HT-29 (cell line): ENCODE results near the gene DCST1. TPM values are rescaled to one million over a fixed set of nuclear protein-coding genes. Genes with fewer than 3 reads are reported as not detected.

ENCODE experiments used
- DNase-seq: peaks from one replicate; pipeline ENCODE4 v3.0.0-alpha.2; 2015; ENCODE audit warnings: low spot score
- total RNA-seq: library from RNA; depleted of rRNA; stranded (reverse); fragments of >200 nt; shearing (Covaris generic); gene quantifications from 2 replicates; pipeline ENCODE4 v1.2.3, GENCODE V29; 2014

DCST1 gene
- total RNA-seq, 1 experiment from 2014 or later = 0.05 TPM

GRCh38 chr1:155032886-155033285, 738 bp upstream of the DCST1 start:
- DNase-seq = no peak

- no peak for DNase-seq
Observed at GRCh38 chr1:155034318-155035208, 939 bp downstream of the DCST1 start.

- DNase-seq = no peak
Observed at GRCh38 chr1:155035936-155036335, 2.3 kb downstream of the DCST1 start.

GRCh38 chr1:155037043-155037442, 3.4 kb downstream of the DCST1 start:
- DNase-seq = no peak

- DNase-seq = no peak
Observed at GRCh38 chr1:155037851-155038441, 4.3 kb downstream of the DCST1 start.

GRCh38 chr1:155038602-155039307, 5.1 kb downstream of the DCST1 start:
- peak; percentile 67 for DNase-seq

- DNase-seq = no peak
Observed at GRCh38 chr1:155039308-155039669, 5.7 kb downstream of the DCST1 start.

GRCh38 chr1:155040358-155041093, 6.9 kb downstream of the DCST1 start:
- DNase-seq = no peak

- no peak for DNase-seq
Observed at GRCh38 chr1:155042789-155043188, 9.2 kb downstream of the DCST1 start.

- DNase-seq = no peak
Observed at GRCh38 chr1:155043301-155043702, 9.7 kb downstream of the DCST1 start.

GRCh38 chr1:155043793-155044192, 10.2 kb downstream of the DCST1 start:
- DNase-seq = no peak

- DNase-seq = no peak
Observed at GRCh38 chr1:155044365-155044764, 10.7 kb downstream of the DCST1 start.

- peak; percentile 82 for DNase-seq
Observed at GRCh38 chr1:155044812-155045657, 11.4 kb downstream of the DCST1 start.

GRCh38 chr1:155048449-155049334, 15.1 kb downstream of the DCST1 start:
- DNase-seq = no peak

GRCh38 chr1:155049651-155050559, 16.3 kb downstream of the DCST1 start:
- DNase-seq = no peak

GRCh38 chr1:155050560-155051341, 17.1 kb downstream of the DCST1 start, which contains the start of gene ADAM15:
ADAM15 (plus strand) TSS chr1:155051316; CDS start chr1:155051387, 71 bp downstream.
- peak; percentile 92 for DNase-seq

- no peak for DNase-seq
Observed at GRCh38 chr1:155051342-155051776, 17.7 kb downstream of the DCST1 start.
